ENCODE data around the gene HIVEP3.

Gene HIVEP3

DNA sequence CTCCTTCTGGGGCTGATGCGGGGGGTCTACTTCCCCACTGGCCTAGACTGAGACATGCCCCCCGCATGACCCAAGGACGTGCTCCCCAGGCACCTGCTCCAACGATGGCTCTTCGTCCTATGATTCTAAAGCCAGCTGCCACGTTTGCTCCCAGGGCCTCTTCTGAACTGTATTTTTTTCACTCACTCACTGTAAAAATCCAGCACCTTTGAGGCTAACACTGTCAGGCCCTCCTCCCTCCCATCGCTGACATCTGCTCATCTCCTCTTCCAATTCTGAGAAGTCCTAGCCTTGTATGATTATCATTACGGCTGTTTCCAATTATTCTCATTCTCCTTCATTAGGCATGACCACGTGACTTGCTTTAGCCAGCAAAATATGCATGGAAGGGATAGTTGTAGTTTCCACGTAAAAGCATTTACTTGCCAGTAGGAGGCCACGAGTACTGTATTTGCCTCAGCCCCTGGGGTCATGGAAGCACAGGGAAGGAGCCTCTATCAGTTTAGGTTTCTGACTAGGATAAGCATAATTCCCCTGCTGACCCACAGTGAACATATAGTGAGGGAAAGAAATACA, 415.1 kb downstream of the HIVEP3 start:
- no peak for DNase-seq

DNA sequence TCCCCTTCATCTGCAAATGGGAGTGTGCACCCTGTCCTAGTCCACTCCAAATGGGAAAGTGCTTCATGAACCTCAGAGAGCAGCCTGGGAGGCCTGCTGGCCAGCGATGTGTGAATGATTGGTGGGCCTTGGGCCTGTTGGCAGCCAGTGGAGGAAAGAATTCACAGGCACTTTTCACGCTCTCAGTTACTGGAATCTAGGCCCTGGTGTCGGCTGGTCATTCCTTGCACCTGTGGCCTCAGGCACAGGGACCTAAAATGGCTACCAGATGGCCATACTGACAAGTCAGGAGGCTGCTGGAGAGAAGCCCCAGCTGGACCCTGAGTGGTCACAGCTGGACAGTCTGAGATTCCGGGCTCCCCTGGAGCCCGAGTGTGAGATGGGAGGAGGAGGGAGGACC, 415.8 kb downstream of the HIVEP3 start:
- no peak for DNase-seq

DNA sequence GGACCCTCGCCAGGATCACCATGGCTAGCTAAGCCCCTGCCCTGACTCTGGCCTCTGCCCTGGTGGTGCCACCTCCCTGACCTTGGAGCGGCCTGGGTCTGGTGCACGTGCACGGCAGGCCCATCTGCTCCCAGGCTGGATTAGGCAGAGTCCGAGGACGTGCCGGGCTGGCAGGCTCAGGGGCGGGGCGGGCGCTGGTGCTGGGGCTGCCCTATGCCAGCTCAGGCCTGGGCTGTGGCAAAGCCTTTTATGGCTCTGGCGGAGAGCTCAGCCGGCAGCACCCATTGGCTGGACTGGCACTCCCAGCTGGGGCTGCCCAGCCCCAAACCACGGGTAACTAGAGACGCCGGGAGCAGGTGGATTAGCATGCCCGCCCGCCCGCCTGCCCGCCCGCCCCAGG, 417.1 kb downstream of the HIVEP3 start:
- DNase-seq = no peak

DNA sequence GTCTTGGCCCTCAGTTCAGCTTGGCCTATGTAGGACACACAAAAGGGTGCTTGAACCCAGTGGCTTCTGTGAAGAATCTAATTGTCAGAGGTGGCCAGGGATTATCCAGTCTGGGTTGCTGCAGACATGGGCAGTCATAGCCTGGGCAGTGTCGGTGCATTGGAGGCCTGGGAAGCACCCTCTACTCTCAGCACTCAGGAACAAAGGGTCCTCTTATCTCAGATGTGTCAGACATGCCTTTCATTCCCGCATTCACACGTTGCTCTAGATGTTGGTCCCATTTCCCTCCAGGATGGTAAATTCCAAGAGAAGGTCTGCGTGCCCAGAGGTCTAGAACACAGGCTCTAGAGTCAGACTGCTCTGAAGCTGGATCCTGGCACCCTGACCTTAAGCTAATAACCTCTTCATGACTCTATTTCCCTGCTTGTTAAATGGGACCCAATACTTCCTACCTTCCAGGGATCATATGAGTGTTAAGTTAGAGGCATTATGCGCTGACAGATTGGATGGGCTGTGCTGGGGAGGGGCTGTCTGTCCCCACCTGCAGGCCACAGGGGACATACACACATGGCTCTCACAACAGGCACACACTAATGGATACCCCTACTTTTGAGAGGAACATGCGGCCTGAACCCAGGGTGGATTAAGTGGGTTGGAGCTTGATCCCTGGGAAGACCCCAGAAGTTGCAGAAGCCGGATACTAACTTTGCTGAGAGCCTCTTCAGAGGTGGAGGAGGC, 417.8 kb downstream of the HIVEP3 start:
- DNase-seq = no peak

DNA sequence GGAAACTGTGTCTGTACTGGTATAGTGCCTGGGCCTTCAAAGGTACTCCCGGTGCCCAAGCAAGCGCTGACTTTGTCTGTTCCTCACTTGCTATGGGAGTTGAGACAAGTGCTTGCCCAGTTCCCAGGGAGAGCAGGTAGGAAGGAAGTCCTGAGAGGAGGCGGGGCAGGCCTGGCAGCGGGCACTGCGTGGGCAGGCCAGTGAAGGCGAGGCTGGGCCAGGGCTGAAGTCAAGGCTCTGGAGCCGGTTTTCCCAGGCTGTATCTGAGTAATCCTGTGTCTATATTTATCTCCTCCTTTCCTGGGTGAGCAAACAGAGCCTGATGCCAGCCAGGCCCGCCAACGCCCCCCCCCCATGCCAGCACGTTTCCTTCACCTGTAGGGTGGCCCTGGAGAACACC, 418.3 kb downstream of the HIVEP3 start:
- DNase-seq = no peak

DNA sequence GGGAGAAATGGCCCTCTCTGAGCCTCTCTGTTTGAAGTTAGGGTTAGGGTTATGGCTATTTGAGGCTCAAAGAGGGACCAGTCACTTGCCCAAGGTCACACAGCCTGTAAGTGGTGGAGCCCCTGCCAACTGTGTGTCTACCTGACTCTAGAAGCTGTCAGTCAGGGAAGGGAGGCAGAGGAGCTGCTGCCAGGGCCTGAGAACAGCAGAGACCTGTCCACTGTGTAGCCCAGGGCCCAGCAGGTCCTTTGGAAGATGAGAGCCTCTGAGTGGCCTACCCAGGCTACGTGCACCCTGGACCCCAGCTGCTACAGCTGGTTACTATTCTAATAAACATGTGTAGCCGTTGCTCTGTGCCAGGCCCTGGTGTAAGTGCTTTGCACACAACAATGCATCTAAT, 419.1 kb downstream of the HIVEP3 start:
- DNase-seq = no peak

DNA sequence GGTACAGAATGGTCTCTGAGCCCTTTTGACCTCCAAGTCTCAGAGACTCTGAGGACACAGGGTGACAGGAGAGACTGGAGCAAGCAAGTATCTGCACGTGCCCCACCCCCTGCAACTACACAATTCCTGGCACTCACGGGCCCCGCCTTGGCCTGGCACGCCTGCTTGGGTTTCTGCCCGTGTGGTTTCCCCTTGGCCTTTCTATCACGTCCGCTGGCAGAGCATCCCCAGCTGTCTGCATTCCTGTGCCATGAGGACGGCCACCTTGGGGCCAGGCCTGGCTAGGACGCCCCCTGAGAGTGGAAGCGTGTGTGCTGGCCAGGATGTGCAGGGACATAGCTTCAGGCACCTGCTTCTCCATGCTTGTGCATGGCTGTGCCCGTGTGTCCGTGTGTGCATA, 419.9 kb downstream of the HIVEP3 start:
- DNase-seq = no peak

DNA sequence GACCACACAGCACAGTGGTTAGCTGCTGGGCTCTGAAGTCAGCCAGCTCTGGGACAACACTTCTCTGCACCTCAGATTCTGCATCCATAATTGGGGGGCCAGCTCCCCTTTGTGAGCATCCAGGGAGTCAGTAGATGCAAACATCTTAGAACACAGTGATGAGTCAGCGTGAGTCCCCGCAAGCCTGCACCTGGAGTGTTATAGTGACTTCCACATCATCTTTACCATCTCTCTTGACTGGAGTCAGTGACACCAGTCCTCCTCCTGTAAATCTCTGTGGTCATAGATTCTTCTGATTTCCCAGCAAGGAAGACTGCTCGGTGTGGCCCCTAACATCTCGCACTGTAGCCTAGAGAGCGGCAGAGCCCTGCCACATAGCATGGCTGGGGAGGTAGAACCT, 420.3 kb downstream of the HIVEP3 start:
- no peak for DNase-seq

DNA sequence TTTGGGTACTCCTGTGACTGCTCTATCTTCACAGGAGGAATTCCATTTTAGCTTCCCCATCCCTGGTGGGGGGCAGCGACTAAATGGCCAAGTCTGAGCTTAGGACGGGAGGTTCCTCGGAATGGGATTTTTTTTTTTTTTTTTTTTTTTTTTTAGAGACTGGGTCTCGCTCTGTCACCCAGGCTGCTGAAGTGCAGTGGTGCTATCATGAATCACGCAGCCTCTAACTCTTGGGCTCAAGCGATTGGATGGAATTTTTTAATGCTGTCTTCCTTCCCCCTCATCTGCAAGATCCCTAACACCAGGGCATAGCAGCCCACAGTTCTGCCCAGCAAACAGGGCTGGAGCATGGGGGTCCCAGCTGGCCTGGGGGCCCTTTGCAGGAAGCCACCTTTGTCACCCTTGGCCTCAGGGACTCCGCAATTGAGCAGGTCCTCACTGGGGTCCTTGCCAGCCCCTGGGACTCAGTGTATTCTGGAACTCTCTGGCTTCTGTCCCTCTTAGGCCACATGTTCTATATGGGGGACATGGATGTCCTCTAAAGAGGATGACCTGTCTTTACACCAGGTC, 421.2 kb downstream of the HIVEP3 start:
- no peak for DNase-seq

DNA sequence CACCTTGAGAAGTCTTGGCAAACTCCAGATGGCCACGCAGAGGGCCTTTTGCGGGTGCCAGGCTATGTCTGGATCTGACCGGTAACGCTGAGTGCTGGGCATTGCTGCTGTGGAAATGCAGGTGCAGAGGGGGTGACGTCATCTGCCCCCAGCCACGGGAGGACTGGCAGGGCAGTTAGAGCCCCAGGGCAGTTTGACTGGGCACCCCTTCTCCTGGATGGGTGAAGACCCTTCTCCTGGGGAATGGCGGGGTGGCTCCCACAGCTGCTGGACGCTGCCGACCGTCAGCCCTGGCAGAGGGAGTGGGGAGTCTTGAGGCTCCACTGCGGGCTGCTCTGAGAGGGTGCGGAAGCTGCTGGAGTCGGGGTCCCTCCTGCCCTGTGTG, 421.7 kb downstream of the HIVEP3 start:
- DNase-seq = no peak

DNA sequence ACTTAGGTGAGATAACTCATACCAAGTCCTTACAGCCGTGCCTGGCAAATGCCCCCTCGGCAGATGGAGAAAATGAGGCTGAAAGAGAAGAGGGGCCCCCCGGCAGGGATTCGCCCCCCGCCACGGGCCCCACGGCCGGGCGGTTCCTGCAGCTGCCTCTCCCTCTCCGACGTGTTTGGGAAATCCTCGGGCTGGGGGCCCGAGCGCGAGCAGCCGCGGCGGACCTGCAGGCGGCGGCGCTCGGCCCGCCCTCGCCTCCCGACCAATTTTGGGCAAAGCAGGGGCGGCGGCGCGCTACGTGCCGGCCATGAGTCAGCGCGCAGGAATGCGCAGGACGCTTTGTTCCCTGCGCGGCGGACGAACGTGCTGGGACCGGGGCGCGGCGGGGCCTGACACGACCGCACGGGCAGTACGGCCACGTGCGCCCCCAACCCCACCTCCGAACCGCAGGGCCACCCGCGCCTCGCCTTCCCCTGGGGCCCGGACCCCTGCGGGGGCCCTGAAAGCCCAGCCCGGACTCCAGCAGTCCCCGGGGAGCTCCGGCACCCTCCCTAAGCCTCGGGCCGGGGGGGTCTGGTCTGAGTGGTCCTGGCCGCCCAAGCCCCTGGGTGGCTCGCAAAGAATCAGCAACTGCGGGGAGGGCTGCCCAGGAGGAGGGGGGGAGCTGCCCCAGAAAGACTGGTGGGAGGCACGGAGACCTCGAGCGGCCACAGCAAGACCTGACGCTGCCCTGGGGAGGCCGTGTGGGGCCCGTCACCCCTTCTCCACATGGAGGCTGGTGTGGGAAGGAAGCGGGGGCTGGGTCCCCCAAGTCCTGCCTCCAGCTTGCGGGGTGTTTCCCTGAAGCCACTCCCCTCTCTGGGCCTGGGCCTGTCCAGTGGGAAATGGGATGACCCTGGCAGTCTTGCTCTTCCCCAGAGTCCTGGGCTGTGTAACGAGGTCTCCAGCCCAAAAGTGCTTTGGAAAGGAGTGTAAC, 422.4 kb downstream of the HIVEP3 start:
- no peak for DNase-seq

DNA sequence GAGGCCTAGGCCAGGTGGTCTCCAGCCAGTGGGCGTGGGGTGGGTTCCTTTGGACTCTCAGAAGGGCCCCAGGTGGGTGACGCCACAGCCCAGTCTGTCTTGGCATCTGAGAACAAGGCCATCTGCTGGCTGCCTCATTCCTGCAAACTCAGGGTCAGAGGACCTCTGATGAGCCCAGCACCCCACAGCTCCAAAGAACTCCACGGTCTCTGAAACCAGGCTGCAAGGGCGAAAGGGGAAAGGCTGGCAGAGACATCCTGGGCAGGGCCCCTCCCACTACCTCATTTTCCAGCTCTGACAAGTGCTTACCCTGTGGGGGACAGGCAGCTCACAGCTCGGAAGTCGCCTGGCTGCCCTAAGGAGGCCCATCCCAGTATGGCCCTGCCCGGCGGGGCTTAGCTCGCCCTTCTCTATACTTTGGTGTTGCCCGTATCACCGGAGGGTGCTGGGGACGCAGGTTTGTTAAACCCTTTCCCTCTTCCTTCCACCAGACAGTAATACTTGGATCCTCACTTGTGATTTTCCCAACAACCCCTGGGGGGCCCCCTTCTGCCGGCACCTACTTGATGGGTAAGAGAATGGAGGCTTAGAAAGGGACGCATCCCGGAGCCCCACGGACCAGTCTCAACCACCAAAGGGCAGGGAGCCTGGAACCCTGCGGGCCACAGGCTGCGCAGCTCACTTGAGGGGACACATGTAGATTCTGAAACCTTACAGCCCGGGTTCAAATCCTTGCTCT, 423.3 kb downstream of the HIVEP3 start:
- no peak for DNase-seq

DNA sequence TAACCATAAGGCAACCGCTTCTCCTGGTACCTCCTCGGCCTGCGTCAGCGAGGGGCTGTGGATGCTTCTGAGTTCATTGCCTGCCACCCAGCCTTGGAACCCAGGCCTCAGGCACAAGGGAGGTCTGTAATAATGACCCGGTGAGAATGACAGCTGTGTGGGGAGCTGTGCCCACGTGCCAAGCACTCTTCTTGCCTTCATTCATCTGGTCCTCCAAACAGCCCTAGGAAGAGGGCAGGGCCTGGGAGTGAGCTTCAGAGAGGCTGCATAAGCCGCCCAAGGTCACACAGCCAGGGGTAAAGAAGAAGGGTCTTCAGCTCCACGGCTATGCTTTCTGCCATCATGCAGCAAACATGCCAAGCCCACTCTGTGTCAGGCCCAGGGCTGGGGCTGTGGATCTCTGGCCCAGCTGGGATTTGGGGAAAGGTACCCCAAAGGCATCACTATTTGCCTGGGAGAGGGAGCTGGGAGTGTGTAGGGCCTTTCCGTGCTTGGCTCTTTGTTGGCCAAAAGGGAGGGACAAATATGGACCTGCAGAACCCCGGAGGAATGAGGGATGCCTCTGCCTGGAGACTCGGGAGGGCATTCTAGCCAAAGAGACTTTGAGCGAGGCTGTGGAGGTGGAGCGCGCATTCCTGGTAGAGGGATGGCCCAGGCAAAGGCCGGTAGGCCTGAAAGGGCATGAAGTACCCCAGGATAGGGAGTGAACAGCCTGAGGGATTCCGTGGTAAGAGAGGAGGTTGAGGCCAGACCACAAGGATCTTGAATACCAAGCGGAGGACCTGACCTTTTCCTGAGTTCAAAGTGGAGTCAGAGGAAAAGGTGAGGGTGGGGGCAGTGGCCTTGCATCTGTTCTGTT, 424.1 kb downstream of the HIVEP3 start:
- no peak for DNase-seq

DNA sequence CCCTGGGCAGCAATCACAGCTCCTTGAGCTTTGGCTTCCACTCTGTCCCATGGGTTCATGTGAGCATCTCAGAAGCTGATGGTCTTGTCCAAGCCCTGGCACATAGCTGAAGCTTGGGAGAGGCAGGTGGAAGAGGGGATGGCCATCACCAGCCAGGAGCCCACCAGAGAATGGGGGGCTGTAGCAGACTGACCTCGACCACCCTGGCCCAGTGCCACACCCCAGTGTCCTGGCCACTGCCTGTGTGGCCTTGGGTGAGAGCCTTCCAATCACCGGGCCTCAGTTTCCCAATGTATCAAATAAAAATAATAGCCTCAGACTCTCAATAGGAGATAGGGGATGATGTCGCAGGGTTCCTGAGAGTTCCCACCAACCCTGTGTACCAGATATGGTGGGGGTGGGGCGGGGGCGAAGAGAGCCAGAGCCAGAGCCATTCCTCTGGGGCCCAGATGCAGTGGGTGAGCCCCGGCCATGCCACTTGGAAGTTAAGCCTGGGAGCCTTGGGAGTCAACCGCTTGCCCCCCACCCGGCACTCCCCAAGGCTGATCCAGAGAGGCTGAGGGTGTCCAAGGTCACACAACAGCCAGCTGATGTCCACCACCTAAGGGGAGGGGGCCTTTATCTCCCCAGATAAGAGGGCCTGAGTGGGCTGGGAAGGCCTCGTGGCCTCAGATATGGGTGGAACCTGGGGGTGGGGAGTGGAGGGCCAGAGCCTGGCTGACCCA, 424.9 kb downstream of the HIVEP3 start:
- DNase-seq = no peak

DNA sequence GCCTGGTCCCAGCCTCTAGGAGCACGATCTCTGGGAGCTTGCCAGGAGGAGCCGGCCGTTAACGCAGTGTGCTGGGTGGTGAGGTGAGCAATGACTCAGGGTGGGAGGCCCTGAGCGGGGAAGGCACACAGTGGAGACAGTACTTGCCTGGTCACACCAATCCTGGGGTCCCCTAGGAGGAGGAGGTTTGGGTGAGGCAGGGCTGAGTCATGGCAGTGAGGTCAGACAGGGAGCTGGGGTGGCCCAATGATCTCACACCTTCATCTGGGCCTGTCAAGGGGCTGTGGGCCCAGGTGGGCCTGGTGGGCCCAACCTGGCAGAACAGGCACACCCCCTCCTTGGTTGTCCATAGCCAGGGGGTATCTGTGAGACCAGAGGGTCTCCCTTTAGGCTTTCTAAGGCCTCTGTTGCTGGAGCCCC, 425.6 kb downstream of the HIVEP3 start:
- DNase-seq = no peak

DNA sequence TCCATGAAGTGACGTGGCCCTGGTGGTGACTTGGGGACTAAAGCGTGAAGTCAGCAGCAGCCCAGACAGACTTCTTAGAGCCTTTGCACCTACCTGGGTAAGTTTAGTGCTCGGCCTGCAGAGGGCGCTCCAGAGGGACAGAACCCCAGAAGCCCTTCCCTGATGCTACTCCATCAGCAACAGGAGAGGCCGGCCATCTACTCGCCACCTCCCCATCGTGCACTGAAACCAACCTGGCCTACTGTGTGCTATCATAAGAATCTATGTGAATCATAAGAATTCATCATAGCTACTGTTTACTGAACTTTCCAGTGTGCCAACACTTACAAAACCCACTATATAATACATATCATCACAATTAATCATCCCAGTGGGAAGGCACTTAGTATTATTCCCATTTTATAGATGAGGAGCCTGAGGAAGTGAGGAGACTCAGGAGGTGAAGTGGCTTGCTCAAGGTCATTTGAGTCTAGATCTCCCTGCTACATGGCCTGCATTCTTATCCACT, 426.3 kb downstream of the HIVEP3 start:
- DNase-seq = no peak

DNA sequence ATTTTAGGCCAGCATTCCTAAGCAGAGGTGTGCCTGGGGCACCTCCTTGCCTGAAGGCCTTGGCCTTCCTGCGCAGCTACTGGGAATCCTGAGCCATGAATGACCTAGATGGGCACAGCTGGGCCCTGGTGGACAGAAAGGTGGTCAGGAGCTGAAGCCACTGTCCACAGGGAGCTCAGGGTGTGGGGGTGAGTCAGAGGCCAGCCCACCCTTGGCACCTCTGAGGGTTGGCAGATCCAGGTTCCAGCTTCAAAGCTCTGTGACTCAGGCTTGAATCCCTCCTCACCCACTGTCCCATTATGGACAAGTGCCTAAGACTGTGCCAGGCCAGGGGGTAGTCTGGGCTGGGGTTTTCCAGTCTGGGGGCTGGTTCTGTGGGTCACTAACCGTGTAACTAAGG, 427.8 kb downstream of the HIVEP3 start:
- DNase-seq = no peak

DNA sequence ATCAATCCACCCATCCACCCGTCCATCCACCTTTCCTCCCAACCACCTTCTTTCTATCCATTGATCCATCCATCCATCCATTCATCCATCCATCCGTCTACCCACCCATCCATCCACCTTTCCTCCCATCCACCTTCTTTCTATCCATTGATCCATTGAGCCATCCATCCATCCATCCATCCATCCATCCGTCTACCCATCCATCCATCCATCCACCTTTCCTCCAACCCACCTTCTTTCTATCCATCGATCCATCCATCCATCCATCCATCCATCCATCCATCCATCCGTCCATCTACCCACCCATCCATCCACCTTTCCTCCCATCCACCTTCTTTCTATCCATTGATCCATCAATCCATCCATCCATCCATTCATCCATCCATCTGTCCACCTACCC, 429.2 kb downstream of the HIVEP3 start:
- DNase-seq = no peak

DNA sequence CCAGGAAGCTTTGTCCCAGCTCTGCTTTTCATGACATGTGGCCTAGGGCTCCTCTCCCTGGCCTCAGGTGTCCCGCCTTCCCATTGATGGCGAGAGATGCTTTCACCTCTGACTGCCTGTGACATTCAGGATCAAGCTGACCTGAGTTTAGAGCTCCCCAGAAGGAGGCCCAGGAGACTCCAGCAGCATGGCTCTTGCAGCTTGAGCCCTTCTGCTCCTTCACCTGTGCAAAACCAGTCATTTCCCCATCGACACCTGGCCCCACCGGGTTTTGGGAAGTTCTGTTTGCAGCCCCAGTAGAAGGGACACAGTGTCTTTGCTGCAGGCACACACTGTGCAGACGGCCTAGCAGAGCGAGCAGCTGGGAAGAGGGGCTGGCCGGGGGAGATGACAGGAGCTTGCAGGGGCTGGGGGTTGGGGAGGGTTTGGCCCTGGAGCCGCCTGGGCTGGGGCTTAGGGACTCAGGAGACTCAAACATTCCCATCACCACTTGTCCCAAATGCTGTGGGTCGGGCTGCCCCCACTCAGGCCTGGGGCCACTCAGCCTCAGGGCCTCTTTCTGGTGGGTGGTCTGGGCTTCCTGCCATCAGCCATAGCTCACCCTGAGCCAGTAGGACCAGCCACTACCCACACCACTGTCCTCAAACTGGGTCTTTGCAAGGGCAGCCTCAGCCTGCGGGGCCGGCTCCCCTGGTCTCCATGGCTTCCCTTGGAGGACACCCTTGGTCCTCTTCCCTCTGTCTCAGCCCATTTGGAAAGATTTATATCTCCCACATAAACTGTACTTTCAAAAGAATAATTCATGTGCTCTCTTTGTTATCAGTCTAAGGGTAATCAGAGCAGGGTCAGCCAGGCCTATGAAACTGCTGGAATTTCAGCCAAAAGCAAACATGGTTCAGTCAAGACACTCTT, 430.4 kb downstream of the HIVEP3 start:
- no peak for DNase-seq

Data from activated T-cell treated with anti-CD3 and anti-CD28 coated beads, Interleukin-2, amount 50 U/mL, for 1 hour (primary cell).